GM03348 (cell line): ENCODE results near the gene BCAR3.

Experiments
- DNase-seq: peaks from one replicate; pipeline ENCODE4 v3.0.0; 2012; ENCODE audit warnings: low spot score

The BCAR3 gene

DNA sequence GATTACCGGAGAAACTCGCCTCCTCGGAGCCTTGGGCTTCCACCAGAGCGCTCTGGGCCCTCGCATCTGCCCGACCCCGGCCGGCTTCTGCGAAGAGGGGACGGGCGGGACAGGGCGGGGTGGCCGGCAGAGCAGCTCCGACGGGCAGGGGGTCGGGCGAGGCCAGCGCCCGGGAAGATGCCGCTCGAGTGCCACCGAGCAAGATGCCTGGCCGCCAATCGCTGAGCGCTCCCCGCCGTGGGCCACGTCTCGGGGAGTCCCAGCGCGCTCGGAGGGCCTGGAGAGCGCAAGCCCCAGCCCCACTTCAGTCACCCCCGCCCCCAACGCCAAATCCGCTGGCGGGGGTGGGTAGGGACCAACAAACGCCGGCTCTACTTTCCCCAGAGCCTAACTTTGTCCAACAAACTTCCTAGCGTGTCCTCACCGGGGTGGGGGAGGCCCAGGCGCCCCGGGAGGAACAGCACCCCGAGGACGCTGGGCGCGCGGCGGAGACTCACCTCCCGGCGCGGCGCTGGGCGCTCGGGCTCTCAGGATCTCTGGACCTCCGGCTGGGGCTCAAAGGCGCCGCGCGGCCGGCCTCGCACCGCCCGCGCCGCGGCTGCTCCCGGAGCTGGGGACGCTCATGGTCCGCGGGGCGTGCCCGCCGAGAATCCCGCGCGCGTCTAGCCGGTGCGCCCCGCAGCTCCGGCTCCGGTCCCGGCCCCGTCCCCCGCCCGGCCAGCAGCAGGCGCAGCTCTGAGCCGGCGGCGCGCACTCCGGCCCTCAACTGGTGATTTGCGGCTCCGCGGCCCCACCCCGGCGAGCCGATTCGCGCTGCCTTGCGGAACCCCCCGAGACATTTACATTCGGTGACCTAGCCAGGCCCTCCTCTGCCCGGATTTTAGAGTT, at the start of gene BCAR3:
Gene BCAR3 (minus strand): TSS at position 737 of the 888 bp plus-strand sequence. CDS start 6,907 bp downstream, outside the sequence.
- DNase-seq: peak; percentile 90

DNA sequence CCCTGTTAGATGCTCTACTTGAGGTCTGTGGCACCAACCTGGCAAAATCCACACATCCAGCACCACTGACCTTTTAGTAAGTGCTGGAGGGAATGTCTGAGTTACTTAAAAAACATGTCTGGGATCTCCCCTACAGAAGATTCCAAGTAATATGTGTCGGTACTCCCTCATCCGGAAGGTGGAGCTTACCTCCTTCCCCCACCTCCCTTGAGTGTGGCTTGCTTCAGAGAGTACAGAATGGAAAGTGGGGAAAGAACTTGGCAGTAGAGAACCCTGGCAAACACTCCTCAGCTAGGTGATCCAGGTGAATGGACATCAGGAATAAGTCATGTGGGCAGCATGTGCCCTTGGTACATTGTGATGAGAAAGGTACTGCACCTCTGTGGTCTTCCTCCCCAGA, 49.0 kb upstream of the BCAR3 start:
- no peak for DNase-seq

DNA sequence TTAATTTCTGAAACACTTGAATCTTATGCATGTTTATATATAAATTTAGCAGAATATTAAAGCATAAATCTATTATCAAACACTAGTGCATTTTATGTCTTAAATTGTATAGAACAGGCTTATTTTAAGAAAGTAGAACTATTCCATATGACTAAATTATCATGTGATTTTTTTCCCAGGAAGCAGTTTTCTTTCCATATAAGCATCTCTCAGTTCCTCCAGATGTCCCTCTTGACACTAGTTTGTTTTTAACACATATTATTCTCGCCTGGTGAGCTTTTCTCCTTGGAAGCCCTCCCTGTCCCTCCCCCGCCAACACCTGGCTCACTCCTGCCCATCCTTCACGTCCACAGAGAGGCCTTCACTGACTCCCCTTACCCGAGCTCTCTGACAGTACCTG, 48.3 kb upstream of the BCAR3 start:
- no peak for DNase-seq

DNA sequence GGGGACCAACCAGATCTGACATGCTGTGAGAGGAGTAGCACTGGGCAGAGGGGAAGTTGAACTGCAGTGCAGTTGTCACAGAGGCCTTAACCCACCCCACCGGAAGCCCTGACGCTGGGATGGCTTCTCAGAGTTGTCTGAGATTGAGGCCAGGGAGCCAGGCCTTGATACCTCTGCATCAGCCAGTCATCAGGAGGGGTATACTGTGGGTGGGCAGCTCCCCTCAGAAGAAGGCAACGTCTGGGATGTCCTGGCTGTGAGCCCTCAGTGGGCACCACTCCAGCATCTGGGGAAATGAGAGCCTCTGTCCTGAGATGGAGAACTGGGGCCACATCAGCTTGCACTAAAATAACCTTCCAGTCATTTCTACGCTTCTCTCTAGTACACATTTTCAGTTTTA, 47.9 kb upstream of the BCAR3 start:
- DNase-seq: no peak

DNA sequence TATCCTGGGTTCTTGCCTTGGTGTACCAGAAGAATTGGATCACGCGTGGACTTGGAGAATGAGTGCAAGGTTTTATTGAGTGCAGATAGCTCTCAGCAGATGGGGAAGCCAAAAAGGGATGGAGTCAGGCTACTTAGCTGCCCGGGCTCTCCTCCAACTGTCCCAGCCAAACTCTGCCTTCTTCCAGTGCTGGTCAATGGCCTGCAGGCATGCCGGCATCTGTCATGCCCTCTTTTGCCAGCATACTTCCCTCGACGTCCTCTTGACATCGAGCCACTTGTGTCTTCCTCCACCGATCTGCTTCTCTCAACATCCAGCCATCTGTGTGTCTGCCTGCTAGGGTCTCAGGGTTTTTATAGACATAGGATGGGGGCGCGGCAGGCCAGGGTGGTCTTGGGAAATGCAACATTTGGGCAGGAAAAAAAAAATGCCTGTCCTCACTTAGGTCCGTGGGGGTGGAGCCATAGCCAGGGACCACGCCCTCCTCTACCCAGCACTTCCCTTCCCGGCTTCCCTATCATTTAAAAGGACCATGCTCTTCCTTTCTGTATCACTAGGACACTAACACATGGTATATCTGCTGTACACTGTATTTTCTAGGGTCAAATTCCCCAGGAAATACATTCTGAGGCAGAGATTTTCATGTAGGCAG, 47.0 kb upstream of the BCAR3 start:
- no peak for DNase-seq

DNA sequence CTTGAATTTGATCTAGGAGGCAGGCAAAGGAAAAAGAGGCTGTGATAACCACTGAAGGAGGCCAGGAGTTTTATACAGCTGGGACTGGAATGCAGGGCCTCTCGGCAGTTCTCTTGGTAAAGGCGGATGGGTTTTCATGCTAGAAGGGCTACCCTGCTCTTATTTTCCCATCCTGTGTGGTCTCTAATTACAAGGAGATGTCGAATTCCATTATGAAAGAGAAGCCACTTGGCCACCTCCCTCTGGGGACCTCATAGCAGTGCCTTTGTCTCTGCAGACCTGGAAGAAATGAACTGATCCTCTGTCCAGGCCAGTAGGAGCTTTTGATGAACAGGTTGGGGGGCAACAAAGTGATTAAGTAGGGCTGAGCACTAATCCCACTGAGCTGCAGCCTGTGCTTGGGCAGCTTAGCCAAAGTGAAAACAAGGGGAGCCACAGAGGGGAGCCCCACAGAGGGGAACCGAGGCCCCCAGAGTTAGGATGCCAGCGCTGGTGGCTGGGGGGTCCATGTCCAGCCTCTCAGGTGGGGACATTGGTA, 42.2 kb upstream of the BCAR3 start:
- no peak for DNase-seq

DNA sequence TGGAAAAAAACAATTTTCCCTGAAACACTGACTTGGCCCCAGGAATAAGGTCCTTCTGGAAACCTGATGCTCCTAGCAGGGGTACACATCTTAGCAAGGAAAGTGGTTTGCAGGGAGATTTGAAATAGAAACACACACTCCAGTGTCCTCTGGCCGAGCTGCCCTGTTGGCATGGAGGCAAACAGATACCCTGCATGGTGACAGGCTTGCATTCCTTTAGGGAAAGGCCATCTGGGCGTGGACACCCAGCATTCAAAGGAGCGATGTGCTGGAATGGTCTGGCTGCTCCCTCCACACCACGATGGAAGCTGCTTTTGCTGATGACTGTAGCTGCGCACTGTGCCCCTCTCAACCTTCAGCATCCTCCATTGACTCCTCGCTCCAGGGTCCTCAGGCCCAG, 41.5 kb upstream of the BCAR3 start:
- DNase-seq: peak; percentile 48

DNA sequence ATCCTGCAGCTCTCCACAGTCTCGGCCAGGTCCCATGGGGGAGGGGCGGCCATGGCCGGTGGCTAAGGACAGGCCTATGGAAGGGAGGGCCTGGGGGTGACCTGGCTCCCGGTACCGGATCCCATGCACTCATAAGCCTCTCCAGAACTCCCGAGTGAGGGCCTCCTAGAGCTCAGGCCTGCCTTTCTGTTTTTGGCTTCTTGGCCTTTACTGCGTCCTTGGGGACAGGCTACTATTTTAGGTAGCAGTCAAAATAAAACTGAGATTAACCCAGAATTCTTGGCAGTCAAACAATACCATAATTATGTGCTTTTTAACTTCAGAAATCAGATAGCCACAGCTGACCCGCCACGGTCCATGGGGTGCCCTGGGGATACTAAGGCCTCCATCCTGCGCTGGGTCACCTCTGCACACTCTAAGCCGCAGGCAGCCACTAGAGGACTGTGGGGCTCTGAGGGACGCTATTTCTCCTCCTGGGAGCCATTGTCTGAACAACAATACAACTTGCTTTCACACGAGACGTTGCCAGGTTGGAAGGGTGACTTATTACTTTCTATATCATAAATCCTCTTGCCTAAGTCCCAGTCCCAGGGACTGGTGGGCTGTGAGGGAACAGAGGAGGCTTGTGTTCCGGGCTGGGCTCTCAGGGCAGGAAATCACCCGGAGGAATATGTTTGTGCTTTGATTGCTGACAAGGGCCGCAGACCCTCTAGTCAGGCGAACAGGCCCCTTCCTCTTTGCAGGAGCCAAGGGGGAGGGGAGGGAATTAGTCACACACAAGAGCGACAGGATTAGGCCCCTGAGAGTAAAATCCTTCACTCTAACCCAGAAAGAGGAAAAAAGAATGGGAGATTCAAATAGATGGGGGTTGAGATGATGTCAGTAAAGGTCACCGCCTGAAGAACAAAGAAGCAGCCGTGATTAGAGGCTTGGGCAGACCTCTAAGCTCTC, 40.7 kb upstream of the BCAR3 start:
- no peak for DNase-seq

DNA sequence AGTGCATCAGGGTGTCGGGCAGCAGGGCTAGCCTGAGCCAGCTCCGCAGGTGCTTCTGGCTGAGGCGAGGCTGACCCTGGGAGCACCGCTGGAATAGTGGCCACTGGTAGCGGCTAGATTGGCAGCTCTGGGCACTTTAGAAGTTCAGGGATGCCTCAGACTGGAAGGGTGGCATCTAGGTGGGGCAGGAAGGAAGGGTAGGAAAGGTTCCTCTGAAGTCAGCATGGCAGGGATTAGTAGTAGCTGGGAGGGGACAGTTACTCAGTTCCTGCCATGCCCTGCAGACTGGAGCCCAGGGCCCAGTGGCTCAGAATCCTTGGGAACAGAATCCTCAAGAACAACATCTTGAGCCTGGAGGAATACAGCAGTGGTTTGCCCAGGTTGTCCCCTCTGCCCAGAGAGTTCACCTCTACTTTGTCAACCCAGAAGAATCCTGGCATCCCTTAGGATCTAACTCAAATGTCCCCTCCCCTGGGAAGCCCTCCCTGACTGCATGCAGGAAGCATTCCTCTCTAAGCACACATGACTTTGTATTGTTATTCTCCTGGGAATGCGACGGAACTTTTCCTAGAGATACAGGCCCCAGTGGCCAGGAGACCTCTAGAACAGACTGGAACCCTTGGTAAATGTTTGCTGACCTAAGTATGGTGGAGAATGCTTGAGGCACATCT, 39.5 kb upstream of the BCAR3 start:
- DNase-seq: no peak

DNA sequence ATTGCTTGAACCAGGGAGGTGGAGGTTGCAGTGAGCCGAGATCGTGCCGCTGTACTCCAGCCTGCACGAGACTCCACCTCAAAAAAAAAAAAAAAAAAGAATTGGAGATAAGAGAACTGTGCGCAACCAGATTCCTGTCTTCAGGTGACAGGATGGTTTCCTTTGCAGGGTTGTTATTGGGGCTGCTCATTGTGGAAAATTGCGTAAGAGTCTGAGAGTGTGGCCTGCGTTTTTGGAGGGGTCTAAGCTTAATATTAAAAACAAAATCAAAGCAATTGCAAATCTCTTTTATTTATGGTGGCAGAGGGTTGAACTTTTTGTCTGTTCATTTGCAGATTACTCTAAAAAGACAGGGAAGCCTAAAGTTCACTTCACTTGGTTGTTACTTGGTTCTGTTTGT, 36.0 kb upstream of the BCAR3 start:
- no peak for DNase-seq

DNA sequence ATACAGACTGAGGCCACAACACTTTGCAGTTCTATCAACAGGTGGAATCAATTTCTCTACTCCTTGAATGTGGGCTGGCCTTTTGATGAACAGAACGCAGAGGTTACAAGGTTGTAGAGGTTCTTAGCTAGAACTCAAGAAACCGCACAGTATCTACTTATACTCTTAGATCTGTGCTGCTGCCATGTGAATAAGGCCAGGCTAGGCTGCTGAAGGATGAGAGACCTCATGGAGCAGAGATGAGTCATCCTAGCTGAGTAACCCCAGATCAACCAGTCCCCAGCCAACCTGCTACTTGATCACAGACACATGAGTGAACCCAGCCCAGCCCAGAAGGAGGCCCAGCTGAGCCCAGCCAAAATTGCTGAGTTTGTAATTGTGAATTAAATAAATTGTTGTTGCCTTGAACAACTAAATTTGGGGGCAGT, 35.3 kb upstream of the BCAR3 start:
- DNase-seq: no peak

DNA sequence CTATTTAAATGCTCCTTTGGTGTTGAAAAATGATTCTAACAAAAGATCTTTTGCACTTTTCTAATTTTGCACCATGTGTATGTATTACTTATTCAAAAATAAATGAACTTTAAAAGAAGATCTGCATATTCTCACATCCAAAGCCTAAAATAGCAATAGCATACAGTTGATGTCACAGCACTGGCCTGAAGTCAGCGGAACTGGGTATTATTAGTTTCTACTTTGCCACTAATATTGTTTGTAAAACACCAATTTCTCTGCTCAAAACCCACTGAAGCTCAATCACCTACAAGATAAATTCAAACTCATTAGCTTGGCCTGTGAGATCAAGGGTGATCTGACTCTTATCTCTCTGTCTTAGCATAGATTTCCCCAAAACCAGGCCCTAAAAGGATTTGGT, 34.5 kb upstream of the BCAR3 start:
- no peak for DNase-seq

DNA sequence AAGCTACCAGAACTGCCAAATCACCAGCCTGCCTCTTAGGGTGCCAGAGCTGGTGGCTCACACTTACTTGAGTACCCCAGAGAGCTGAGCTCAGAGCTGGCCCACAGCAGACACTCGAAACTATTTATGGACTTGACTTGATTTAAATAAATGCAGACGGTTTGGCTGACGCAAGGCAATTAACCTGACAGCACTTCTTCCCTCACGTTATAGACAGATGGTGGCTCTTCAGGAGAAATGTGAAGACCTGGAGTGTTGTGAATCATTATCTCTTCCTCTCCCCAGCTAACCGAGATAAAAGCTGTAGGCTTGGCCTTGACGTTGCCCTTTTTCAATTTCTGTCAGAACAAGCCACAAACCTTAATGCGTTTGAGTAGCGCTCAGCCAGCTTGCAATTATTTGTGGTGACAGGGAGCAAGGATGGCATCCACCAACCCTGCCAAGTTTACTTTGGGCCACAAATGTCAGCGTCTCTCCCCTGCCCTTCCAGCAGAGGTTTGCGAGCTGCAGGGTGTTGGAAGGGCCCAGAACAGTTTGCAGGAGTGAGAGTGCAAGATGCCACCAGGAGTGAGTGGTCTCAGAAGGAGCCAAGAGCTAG, 34.0 kb upstream of the BCAR3 start:
- no peak for DNase-seq

DNA sequence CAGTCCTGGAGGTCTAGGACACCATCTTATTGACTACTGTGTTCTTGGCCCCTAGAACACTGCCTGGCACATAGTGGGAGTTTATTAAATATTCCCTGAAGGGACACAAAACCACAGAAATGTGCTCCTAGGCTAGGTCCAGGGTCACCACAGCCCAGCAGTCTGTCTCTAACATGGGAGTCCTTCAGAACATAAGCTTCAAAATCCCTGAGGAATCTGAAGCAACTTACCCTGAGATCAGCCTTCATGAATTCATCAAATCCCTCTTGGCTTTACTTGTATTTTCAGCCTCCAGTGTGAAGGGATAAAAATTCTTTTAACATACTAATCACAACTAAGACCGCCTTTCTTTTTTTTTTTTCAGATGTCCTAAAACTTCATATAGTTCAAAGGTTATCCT, 32.7 kb upstream of the BCAR3 start:
- no peak for DNase-seq

DNA sequence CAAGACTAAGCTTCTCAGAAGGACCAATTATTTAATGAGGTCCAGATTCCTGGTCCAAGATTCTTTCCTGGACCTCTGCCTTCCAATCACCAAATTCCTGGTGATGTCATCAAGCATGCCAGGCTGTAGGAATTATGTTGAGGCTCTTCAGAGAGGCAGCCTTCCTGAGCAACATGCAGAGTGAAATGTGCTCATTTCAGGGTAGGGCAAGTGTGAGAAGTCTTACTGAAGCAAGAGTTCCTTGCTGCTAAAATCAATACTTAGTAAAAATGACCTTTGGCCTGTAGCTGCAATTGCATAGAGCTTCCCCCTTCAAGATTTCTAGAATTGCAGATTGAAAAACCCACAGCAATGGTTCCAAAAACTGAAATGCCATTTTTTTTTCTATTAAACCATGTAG, 31.7 kb upstream of the BCAR3 start:
- no peak for DNase-seq

DNA sequence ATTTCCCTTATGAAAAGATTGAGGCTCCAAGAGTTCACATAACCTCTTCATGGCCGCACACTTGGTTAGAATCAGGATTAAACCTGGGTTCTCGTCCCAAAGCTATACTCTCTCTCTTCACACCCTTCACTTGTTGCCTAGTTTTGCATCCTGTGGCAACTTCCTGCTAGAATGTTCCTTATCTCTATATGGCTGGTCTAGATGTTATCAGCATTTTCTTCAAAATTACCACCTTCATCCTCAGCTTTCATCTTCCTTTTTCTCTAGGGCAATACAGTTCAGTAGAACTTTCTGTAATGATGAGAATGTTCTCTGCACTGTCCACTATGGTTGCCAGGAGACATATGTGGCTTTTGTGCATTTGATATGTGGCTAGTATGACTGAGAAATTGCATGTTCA, 31.1 kb upstream of the BCAR3 start:
- DNase-seq: no peak

DNA sequence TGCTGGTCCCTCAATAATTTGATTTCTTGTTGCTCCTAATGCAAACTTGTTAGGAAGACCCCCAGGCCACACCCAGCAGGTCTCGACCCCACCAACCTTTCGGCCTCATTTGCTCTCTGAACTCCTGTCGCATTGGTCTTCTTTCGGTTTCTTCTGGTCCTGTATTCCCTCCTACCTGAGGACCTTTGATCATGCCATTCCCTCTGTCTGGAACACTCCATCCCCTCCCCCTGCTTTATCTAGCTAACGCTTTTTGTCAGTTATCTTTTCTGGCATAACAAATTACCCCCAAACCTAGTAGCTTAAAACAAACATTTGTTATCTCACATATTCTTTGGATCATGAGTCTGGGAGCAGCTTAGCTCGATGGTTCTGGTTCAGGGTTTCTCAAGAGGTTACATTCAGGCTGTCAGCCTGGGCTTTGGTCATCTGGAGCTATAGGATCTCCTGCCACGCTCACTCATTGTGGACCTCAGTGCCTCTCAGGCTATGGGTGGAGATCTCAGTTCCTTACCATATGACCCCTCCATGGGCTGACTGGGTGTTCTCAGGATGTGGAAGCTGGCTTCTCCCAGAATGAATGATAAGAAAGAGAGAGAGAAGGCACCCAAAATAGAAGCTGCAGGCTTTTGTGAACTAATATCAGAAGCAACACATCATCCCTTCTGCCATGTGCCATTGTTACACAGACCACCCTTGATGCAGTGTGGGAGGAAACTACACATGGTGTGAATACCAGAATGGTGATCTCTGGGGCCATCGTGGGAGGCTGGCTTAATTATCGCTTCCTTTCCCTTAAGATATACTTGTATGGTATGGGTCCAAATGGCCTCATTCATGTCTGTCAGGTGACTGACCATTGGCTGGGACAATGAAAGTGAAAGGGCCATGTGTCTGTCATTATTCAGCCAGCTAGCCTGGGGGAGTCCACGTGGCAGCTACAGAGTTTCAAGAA, 29.1 kb upstream of the BCAR3 start:
- no peak for DNase-seq

DNA sequence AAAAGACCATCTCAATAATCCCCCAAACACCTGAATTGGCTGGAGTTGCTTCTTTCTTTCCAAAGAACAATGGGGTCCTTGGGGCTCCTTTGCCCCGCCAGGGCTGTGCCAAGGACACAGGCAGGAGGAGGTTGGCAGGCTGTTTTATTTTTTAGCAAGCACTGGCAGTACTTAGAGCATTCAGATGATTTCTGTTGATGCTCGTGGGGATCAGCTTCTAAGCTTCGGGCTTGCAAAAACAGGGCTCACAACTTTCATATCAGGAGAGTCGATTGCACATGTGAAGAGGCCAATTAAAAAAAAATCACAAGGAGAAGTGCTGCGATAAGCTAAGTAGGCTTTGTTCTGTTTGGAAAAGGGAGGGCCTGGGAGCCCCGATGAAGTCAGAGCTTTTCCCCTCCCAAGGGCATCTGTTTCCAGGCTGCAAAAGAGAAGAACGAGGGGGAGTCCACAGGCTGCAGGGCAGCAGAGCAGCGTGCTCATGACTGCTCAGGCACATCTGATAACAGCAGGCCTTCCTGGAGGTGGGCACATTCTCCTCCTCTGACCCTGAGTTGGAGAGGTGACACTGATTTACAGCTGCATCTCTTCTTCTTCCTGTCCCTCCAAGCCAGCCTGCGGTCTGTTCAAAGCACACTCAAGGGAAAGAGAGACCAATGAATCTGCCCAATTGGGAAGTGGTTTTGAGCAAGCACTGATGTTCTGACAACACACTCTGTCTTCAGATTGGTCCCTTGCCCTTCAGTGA, 27.3 kb upstream of the BCAR3 start:
- no peak for DNase-seq

DNA sequence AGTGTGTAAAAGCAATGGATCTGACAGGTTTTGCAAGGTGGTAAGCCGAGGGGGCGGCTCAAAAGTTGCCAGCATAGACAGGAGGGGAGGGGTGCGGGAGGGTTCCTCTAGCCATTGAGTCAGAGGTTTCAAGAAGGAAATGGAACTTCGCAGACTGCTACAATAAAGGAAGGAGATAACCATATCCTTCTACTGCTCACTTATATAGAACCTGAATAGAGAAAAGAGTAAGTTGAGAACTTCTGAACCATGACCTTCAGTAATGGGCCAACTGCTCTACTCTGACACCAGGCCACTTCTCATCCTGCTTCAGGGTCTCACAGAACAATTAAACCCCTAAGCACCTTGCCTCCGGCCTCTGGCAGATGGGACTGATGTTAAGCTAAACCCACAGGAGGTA, 26.3 kb upstream of the BCAR3 start:
- DNase-seq: no peak
